GM19035 (cell line): ENCODE data around the gene MAPKAP1.
"Not testable (repeated sequence)": the region's sequence is repeated elsewhere in the genome, so short reads cannot be mapped to it uniquely, and the experiment has no call there.

Experiments
- ATAC-seq: cut with Tn5 transposase; IDR thresholded peaks from one replicate; pipeline ENCODE4 v1.9.1; 2021; ENCODE audit not compliant: unreplicated experiment

Gene MAPKAP1

GRCh38 chr9:125421166-125421565 lies 285.8 kb downstream of the MAPKAP1 start:
- no peak for ATAC-seq

- ATAC-seq: no peak
Observed at GRCh38 chr9:125418404-125418803, 288.6 kb downstream of the MAPKAP1 start.

- no peak for ATAC-seq
Observed at GRCh38 chr9:125416517-125416916, 290.5 kb downstream of the MAPKAP1 start.

- ATAC-seq: no peak
Observed at GRCh38 chr9:125415583-125416460, 291.2 kb downstream of the MAPKAP1 start.

- no peak for ATAC-seq
Observed at GRCh38 chr9:125413579-125413978, 293.4 kb downstream of the MAPKAP1 start.

GRCh38 chr9:125412166-125412565 lies 294.8 kb downstream of the MAPKAP1 start:
- ATAC-seq: no peak

GRCh38 chr9:125411171-125411756 lies 295.7 kb downstream of the MAPKAP1 start:
- ATAC-seq: no peak

GRCh38 chr9:125410522-125410894 lies 296.5 kb downstream of the MAPKAP1 start:
- no peak for ATAC-seq

- no peak for ATAC-seq
Observed at GRCh38 chr9:125409637-125410521, 297.1 kb downstream of the MAPKAP1 start.

GRCh38 chr9:125409217-125409636 lies 297.8 kb downstream of the MAPKAP1 start:
- ATAC-seq: no peak

- ATAC-seq: peak; percentile 62
Observed at GRCh38 chr9:125407974-125408900, 298.8 kb downstream of the MAPKAP1 start.

- ATAC-seq: no peak
Observed at GRCh38 chr9:125407432-125407973, 299.5 kb downstream of the MAPKAP1 start.

- ATAC-seq: no peak
Observed at GRCh38 chr9:125406810-125407087, 300.3 kb downstream of the MAPKAP1 start.

- no peak for ATAC-seq
Observed at GRCh38 chr9:125405938-125406809, 300.8 kb downstream of the MAPKAP1 start.

GRCh38 chr9:125404733-125405132 lies 302.3 kb downstream of the MAPKAP1 start:
- no peak for ATAC-seq

GRCh38 chr9:125400725-125401716 lies 306.0 kb downstream of the MAPKAP1 start:
- no peak for ATAC-seq

- ATAC-seq: not testable (repeated sequence)
Observed at GRCh38 chr9:125400232-125400631, 306.8 kb downstream of the MAPKAP1 start.

GRCh38 chr9:125399666-125400065 lies 307.3 kb downstream of the MAPKAP1 start:
- ATAC-seq: no peak
